Measurements from ENCODE around the gene CAVIN1. TPM values are rescaled to one million over a fixed set of nuclear protein-coding genes. Genes with fewer than 3 reads are reported as not detected.
A peak's percentile ranks its signal among the peaks of the same experiment; 100 is the strongest.
"Not testable (repeated sequence)": the region's sequence is repeated elsewhere in the genome, so short reads cannot be mapped to it uniquely, and the experiment has no call there.

Gene CAVIN1
- total RNA-seq, 1 experiment from 2014 or later = 135 TPM

DNA sequence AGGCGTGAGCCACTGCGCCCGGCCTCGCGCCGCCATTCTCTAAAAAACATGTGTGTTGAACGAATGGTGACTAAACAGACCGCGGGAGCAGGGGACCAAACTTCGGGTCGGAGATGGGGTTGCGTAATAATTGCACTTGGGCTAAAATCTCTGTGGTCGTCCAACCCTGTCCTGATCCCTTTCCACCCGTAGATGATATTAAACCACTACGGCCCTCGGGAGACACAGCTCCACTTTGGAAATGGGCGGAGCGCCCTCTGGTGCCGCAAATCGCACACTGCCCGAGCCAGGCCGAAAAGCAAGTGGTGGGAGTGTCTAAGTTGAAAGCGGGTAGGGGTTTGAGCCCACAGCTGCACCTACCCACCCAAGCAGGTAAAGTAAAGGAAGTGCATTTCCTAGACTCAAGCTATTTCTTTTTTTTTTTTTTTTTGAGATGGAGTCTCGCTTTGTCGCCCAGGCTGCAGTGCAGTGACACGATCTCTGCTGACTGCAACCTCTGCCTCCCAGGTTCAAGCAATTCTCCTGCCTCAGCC, 17.0 kb downstream of the CAVIN1 start:
- peak; percentile 48 for DNase-seq (ENCODE audit: low read depth)

DNA sequence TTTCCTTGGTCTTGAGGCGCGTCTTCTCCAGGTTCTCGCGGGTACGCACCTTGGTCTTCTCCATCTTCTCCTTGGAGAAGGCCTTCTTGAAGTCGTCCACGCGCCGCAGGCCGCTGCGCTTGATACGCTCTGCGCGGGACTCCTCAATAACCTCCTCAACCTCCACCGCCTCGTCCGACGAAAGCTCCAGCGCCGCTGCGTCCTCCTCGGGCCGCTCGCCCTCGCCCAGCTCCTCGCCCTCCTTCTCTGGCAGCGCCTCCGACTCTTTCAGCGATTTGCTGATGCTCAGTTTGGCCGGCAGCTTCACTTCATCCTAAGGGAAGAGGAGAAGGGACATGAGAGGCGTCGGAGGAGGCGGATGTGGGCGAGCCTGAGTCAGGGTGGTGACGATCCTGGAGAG, 18.0 kb downstream of the CAVIN1 start:
- DNase-seq (ENCODE audit: low read depth) = no peak

DNA sequence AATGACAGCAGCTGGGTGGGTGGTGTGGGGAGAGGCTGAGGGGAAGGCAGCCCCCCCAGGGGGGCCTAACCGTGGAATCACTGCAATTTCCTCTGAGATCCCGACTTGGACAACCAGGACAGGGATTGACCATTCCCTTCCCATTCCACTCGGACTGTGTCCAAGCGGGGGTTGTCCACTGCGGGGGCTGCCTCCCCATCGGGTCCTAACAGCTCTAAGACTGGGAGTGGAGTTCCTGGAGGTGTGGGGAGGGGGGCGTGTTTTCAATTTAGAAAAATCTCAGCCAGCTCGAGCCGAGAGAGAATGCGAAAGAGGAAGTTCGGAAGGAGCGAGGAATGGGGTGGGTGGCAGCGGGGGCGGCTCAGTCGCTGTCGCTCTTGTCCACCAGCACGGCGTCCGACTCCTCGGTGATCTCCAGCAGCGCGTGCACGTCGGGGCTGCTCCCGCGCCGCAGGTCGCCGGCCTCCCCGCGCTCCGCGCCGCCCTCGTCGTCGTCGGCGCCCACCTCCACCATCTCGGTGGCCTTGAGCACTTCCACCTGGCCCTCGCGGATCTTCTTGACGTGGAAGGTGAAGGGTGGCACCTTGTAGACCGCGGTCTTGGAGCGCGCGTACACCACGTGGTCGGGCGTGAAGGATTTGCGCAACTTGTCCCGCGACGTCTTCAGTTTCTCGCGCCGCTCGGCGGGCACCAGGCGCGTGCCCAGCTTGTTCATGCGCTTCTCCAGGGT, 18.6 kb downstream of the CAVIN1 start:
- no peak for DNase-seq (ENCODE audit: low read depth)

DNA sequence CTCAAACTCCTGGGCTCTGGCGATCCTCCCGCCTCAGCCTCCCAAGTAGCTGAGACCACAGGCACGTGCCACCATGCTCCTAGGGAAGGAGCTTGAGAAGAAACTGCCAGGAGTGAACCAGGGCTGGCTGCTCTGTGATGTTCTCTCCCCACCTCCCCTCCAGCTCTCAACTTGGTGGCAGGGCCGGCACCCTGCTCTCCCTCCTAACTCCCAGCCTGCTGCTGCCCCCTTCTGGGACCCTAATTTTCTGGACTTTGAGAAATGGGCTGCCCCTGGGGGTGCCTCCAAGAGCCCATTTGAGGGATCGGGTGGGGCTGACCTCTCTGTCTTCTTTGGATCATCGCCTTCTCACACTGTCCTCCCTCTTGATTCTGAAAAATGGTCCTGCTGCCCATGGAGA, 19.9 kb downstream of the CAVIN1 start:
- no peak for DNase-seq (ENCODE audit: low read depth)

DNA sequence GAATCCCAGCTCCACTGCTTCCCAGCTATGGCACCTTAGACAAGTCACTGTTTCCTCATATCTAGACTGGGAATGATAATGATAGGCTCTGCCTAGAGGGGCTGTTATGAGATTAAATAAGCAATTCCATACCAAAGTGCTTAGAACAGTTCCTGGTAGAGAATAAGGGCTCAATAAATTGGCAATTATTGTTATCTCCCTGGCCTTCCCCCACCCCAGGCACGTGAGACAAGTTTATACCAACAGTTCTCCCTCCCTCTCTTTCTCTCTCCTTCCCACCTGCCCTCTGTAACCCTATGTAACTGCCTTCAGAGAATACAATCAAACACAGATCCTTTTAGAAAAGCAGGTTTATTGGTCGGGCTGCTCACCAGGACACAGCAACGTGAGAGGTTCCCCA, 20.9 kb downstream of the CAVIN1 start:
- DNase-seq (ENCODE audit: low read depth) = no peak

DNA sequence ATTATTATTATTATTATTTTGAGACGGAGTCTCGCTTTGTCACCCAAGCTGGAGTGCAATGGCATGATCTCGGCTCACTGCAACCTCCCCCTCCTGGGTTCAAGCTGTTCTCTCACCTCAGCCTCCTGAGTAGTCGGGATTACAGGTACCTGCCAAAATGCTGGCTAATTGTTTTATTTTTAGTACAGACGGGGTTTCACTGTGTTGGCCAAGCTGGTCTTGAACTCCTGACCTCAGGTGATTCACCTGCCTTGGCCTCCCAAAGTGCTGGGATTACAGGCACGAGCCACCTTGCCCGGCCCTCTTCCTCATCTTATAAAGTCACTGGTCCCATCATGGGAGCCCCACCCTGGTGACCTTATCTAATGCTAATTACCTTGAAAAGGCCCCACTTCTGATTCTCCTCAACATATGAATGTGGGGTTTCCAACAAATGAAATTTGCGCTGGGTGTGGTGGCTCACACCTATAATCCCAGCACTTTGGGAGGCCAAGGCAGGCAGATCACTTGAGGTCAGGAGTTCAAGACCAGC, 22.1 kb downstream of the CAVIN1 start:
- DNase-seq (ENCODE audit: low read depth) = not testable (repeated sequence)

DNA sequence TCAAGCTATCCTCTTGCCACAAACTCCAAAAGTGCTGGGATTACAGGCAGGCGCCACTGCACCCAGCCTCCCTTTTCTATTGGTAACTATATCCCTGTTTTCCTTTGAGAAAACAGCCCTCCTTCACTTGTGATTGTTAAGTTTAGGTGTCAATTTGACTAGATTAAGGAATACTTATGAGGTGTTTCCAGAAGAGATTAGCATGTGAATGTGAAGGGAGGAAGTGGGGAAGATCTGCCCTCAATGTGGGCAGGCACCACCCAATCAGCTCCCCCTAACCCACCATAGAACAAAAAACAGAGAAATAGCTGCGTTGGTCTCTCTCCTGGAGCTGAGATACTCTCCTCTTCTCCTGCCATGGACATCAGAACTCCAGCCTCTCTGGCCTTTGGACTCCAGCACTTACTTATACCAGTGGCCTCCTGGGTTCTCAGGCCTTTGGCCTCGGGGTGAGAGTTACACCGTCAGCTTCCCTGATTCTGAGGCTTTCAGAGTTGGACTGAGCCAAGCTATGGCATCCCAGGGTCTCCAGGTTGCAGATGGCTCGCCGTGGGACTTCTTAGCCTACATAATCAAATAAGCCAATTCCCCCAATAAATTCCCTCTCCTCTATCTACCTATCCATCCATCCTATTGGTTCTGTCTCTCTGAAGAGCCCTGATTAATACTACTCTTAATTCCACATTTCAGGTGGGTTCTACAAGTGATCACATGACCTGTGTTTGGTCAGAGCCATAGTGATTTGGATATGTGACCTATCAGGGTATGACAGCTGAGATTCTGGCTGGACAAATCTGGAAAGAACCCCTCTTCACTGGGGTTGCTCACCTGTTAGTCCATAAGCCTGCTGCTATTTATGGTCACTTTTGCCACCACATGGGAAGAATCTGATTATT, 22.9 kb downstream of the CAVIN1 start:
- DNase-seq (ENCODE audit: low read depth) = no peak

DNA sequence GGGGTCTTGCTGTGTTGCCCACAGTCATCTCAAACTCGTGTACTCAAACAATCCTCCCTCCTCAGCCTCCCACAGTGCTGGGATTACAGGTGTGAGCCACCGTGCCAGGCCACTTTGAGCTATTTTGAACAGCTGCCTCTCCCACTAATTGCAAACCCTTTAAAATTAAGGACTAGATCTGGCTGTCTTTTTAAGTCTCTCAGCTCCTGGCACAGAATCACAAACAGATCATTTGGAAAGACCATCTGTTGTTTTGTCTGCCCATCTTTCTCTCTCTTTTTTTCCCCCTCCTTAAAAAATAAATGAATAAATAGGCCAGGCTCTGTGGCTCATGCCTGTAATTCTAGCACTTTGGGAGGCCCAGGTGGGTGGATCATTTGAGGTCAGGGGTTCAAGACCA, 23.9 kb downstream of the CAVIN1 start:
- DNase-seq (ENCODE audit: low read depth) = no peak

DNA sequence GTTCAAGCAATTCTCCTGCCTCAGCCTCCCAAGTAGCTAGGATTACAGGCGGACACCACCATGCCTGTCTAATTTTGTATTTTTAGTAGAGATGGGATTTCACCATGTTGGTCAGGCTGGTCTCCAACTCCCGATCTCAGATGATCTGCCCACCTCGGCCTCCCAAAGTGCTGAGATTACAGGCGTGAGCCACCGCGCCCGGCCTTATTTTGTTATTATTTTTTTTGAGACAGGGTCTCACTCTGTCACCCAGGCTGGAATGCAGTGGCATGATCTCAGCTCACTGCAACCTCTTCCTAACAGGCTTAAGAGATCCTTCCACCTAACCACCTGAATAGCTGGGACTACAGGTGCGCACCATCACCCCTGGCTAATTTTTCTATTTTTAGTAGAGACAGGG, 27.5 kb downstream of the CAVIN1 start:
- not testable (repeated sequence) for DNase-seq (ENCODE audit: low read depth)

DNA sequence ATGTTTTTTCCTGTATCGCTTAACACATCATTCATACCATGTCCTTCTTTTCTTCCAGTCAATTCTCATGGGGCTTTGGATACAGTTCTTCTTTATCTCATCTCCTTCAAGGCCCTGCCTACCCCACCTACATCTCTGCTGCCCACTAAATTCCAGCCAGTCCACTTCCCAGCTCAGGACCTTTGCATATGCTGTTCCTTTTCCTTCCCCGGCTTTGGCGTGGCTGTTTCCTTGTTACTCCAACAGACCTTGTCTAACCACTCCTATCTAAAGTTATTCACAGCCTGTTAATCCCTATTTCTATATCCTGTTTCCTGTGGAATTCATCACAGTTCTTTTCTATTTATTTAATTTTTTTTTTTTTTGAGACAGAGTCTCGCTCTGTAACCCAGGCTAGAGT, 28.2 kb downstream of the CAVIN1 start:
- DNase-seq (ENCODE audit: low read depth) = no peak

DNA sequence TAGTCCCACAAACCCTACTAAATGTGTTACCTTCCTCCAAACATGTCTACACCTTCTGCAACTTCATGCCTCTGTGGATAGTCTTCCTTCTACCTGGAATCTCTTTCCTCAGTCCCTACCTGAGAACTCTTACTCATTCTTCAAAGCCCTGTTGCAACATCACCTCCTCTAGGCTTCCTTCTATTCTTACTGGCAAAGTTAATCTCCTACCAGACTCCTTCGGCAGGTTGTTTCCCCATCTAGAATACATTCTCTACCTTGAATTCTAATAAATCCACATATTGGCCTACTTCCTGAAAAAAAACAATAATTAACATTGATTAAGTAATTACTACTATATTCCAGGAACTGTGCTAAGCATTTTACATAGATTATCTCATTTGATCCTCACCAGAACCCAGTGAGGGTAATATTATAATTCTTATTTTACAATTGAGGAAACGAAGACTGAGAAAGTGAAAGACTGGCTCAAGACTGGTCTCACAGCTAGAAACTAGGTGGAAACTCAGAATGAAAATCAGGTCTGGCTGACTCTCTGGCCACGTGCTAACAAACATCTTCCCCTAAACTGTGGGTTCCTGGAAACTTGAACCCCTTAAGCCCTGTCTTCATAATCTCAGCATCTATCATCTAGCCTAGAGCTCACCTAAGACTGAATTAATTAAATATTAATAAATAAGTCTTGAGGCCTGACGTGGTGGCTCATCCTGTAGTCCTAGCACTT, 30.2 kb downstream of the CAVIN1 start:
- no peak for DNase-seq (ENCODE audit: low read depth)

DNA sequence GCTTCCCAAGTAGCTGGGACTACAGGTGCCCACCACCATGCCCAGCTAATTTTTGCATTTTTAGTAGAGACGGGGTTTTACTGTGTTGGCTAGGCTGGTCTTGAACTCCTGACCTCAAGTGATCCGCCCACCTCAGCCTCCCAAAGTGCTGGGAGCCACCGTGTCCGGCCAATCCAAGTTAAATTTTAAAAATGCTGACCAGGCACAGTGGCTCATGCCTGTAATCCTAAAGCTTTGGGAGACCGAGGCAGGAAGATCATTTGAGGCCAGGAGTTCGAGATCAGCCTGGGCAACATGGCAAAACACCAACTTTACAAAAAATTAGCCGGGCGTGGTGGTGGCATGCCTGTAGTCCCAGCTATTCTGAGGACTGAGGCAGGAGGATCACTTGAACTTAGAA, 31.6 kb downstream of the CAVIN1 start:
- not testable (repeated sequence) for DNase-seq (ENCODE audit: low read depth)

DNA sequence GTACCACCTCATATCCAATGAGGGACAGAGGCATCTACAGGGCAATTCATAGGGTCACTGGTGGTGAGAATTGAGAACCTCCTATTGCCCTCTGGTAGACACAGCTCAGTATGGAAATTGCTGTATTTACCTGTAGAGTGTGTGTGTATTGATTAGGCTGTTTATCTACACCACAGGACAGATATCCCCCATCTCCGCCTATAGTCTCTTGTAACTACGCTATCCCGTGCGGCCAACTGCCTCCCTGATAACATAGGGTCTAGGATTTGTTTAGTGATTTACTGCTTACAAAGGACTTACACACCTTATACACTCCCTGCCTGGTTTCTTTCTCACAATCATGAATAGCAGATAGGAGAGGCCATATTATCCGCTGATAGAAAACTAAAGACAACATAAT, 33.2 kb downstream of the CAVIN1 start:
- DNase-seq (ENCODE audit: low read depth) = no peak

DNA sequence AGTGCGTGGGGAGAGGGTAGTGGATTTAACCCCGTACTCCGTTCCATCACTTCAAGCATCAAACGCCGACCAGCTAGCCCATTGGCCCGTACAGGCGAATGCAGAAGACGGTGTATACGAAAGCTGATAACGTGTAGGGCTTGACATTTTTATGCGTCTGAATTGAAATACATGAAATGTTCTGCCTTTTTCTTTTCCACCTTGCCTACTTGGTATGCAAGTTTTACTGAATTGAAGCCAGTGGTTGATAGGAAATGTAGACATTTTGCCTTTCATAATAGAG, 34.0 kb downstream of the CAVIN1 start:
- DNase-seq (ENCODE audit: low read depth) = no peak

DNA sequence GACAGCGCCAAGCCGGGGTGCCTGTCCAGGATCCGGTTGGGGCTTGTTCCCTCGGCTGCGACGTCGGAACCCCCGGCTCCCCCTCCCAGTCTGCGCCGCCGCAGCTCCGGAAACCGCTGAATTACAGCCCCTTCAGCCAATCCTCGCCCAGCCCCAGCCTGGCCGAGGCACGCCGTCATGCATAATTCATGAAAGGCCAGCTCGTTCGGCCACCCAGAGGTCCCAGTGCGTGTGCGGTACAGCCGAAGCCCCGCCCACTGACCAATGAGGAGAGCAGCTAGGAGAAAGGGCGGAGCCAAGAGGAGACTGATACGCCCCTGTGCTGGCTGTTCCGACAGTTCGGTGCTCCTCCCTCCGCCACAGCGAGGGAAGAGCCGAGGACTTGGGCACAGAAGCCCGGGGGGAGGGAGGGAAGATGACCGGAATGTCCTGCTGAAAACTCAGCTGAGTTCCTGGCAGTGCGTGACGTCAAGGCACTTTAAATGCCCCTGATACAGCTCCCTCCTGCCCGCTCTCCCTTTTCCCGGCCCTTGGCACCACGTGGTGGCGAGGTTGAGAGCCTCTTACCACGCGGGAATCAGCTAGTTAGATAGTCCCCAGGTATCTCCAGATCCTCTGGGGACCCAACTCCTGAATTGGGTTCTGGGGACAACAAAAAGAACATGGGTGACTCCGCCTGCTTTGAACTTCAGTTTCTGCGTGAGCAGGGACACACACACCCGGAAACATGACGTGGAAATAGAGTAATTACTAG, 34.5 kb downstream of the CAVIN1 start, which contains the start of gene STAT3:
TSS of gene STAT3 (minus strand) at position 62 of the 754 bp plus-strand sequence. CDS start 39,926 bp downstream, outside the sequence.
- peak; percentile 99 for DNase-seq (ENCODE audit: low read depth)

DNA sequence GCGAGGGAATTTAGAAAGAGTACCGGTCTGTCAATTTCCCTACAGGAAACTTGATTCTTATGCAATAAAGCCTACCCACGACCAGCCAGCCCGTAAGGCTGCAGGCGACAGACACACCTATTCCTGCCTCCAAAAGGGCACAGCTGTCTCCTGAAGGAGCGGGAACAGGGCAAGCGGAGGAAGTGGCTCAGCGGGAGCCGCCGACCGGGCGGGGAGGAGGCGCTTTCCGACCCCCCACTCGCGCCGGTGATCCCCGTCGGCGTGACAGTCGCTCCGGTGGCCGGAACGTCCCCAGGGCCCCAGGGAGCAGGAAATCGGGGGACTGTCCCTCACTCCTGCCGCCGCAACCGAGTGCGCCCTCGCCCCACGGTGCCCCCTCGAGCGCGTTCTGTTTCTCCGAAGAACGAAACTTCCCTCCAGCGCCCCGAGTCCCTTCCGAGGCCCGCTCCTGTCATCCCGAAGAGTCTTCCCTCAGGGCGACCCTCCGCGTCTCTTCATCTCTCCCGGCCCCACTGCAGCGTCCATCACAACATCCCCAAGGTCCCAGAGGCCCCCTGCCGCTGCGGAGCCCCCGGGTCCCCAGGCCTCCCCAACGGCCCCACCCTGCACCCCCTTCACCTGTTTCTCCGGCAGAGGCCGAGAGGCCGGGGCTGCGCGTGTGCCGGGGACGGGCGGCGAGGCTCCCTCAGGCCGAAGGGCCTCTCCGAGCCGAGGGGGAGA, 35.2 kb downstream of the CAVIN1 start:
- DNase-seq (ENCODE audit: low read depth) = peak; percentile 53

DNA sequence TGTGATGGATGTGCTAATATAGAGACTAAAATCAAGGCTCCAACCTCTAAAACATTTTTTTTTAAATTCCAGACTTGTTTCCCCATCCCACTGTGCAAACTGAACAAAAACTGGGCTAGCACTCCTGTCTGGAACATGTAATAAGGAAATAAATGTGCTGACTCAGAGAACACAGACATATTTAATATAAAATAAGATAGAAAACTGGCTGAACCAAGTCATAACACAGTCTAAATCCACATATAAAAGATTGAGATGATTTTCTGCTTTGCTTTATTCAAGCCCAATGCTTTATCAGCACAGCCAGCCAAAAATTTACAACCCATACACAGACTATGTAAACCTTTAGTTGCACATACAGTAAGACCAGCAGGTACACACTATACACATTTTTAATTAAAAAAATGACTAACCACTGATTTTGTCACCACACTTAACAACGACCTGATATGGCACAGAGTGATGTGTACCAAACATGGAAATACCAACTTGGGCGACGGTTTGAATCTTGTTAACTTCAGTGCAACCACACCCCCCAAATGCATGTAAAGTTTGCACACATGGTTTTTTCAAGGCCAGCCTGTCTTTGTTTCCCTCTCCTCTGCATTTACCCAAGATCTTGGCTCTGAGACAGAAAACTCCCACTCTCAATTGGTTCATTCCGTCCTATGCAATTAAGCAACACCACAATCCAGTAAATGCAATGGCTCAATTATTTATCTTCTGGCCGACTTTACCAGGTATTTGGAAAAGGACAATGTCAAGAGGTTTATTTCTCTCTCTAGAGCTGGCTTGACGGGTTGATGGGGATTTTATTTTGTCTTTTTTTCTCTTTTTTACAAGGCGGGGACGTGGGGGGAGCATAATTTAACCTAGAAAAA, 36.0 kb downstream of the CAVIN1 start:
- DNase-seq (ENCODE audit: low read depth) = peak; percentile 48

DNA sequence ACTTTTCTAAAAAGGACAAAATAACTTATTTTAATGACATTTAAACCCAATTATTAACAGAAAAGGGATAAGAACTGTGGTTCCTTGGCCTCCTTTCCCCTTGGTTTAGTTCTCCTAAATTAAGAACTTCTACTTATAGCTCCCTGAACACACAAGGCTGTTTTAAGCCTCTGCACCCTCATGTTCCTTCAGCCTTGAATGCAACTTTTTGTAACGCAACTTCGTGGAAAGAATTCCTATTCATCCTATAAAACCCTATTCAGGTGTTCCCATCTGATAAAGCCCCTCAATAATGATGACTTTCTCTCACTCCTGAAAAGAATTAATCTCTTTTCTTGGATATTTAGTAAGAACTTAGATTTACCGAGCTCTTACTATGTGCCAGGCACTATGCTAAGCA, 41.2 kb downstream of the CAVIN1 start:
- DNase-seq (ENCODE audit: low read depth) = no peak

DNA sequence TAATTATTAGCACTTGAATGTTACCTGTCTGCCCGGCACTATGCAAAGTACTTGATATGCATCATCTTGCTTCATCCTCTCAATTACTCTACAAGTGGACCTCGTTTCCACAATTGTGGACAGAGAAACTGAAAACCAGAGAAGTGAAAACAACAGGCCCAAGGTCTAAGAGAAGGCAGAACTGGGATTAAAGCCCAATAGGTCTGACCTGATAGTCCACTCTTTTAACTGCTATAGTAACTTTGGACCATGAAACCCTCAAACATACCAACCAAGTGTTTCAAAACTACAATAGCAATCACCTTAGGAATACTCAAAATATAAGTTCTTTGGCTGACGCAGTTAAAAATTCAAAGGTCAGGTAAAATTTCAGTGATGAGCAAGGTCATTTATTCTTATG, 42.1 kb downstream of the CAVIN1 start:
- DNase-seq (ENCODE audit: low read depth) = no peak
